AG09309 (cell line): ENCODE measurements around the gene LRRK1.

ENCODE experiments used
- DNase-seq: peaks from one replicate; pipeline ENCODE4 v3.0.0-alpha.2; 2010; ENCODE audit warnings: low read depth
- H3K4me3 ChIP-seq: 2 replicates; pipeline ENCODE4 v1.5.1; 2011; ENCODE audit warnings: mild to moderate bottlenecking, low read depth, low read length, moderate library complexity; ENCODE audit not compliant: control insufficient read depth
- CTCF ChIP-seq: IDR thresholded peaks from 2 replicates; pipeline ENCODE4 v1.5.1; 2011; ENCODE audit warnings: mild to moderate bottlenecking, low read depth, low read length, inconsistent platforms; ENCODE audit not compliant: insufficient read depth, control insufficient read depth; ENCODE audit errors: missing control alignments

The LRRK1 gene

GRCh38 chr15:101114166-101114565 lies 195.0 kb downstream of the LRRK1 start:
- DNase-seq: no peak
- H3K4me3 ChIP-seq: no peak overlapping the region
- no peak for TF ChIP-seq CTCF

GRCh38 chr15:101114610-101115009 lies 195.5 kb downstream of the LRRK1 start:
- DNase-seq: no peak
- no peak overlapping the region for H3K4me3 ChIP-seq
- no peak for TF ChIP-seq CTCF

- DNase-seq: no peak
- no peak for TF ChIP-seq CTCF
- no peak overlapping the region for H3K4me3 ChIP-seq
These were observed 196.2 kb downstream of the LRRK1 start for GRCh38 chr15:101115393-101115785.

GRCh38 chr15:101115786-101116680 lies 196.9 kb downstream of the LRRK1 start:
- no peak for TF ChIP-seq CTCF
- DNase-seq: no peak

GRCh38 chr15:101116681-101116976 lies 197.5 kb downstream of the LRRK1 start:
- no peak for DNase-seq
- no peak for TF ChIP-seq CTCF
- no peak overlapping the region for H3K4me3 ChIP-seq

More at GRCh38 chr15:101115786-101116680, 196.9 kb downstream of the LRRK1 start:
- no peak overlapping the region for H3K4me3 ChIP-seq

GRCh38 chr15:101118116-101118515 lies 199.0 kb downstream of the LRRK1 start:
- H3K4me3 ChIP-seq: no peak overlapping the region
- TF ChIP-seq CTCF: no peak
- no peak for DNase-seq

- DNase-seq: no peak
- TF ChIP-seq CTCF: no peak
- no peak overlapping the region for H3K4me3 ChIP-seq
These were observed 199.5 kb downstream of the LRRK1 start for GRCh38 chr15:101118615-101119014.
